Spinal cord (tissue), 10 donors: ENCODE results near the gene CTTNBP2. TPM values are rescaled to one million over a fixed set of nuclear protein-coding genes. Genes with fewer than 3 reads are reported as not detected.

ENCODE experiments used
- DNase-seq, 6 donors: peaks; one replicate each; pipeline versions ENCODE4 v3.0.0 to v3.0.0-alpha.2; 2013 to 2015; ENCODE audit warnings: low spot score in 6 of 6, low read depth in 4 of 6
- H3K27ac ChIP-seq: one replicate; pipeline ENCODE4 v1.5.1; 2013; ENCODE audit warnings: low read depth, low read length, control low read depth
- H3K27me3 ChIP-seq: one replicate; pipeline ENCODE4 v1.6.1; 2013; ENCODE audit warnings: low read length; ENCODE audit not compliant: control insufficient read depth, insufficient read depth
- H3K36me3 ChIP-seq: one replicate; pipeline ENCODE4 v1.6.1; 2013; ENCODE audit warnings: low read length; ENCODE audit not compliant: control insufficient read depth, insufficient read depth
- H3K4me1 ChIP-seq: one replicate; pipeline ENCODE4 v1.6.1; 2013; ENCODE audit warnings: low read length; ENCODE audit not compliant: control insufficient read depth, insufficient read depth
- H3K4me3 ChIP-seq: one replicate; pipeline ENCODE4 v1.5.1; 2013; ENCODE audit warnings: low read depth, low read length, control low read depth
- H3K9me3 ChIP-seq: one replicate; pipeline ENCODE4 v1.6.1; 2013; ENCODE audit warnings: low read length; ENCODE audit not compliant: control insufficient read depth, insufficient read depth
- WGBS: methylation state at CpG from one replicate; pipeline ENCODE4 v1.1.5; 2013; ENCODE audit warnings: missing lambda C conversion rate; ENCODE audit not compliant: insufficient coverage; 5-methylcytosine and 5-hydroxymethylcytosine counted together
- polyA plus RNA-seq, 2 donors: library from polyadenylated mRNA; unstranded; fragments of 120-200 nt; gene quantifications; one replicate each; pipeline ENCODE4 v1.2.1, GENCODE V29; 2013; ENCODE audit not compliant: insufficient read length in 2 of 2
- total RNA-seq, 2 donors: library from RNA; depleted of rRNA in 1 of 2; stranded (reverse); fragments of 120-200 nt in 1 of 2; fragments of >200 nt in 1 of 2; gene quantifications; one replicate each; pipeline versions ENCODE4 v1.2.3 to v1.2.4, GENCODE V29; 2013 to 2014
- donor health status: healthy.

Gene CTTNBP2
- total and polyA plus RNA-seq, 4 donors, result 17.6 to 41.7 (median 31.3) TPM

DNA sequence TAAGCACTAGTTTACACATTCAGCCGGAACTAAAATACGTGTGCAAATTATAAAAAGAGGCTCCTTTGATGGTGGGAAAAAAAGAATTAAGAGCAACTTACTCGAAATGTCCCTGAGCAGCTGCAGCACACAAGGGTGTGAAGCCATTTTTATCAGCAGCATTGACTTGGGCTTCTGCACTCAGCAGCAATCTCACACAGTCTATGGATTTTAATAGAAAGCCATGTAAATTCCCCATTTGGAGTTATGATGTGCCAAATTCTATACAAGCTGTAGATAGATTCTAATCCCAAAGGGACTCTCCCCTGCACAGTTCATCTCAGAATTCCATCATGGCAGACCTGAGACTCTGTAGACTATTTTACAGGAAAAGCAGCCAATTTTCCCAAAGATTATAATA, 90.5 kb downstream of the CTTNBP2 start:
- Histone ChIP-seq H3K9me3 (no peaks in the 10 kb centered on the region), H3K27ac (no peak overlapping the region), H3K27me3 (no peaks in the 10 kb centered on the region), H3K4me1 (no peaks in the 10 kb centered on the region), H3K36me3 (peaks cover 5% of the 10 kb centered on the region), H3K4me3 (no peak overlapping the region)
- DNase-seq, result peak in 1 of 6 donors; percentile 56
- no CpG with 5 or more reads among the region's 3 CpGs for WGBS

DNA sequence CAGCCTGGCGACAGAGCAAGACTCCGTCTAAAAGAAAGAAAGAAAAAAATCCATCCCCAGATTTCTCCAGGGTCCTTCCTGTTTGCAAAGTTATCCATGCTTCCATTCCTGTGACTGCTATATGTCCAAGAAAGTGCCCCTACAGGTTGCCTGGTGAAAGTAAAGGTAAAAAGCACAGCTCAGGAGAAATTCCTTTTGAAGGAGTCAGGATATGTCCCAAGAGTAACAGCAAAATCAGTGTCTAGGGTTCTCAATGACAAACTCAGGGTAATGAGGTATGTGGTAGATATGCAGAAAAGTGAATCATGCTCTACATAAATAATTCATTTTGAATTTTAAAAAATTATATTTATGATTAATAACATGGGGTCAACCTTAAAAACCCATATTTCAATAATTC, 91.5 kb downstream of the CTTNBP2 start:
- Histone ChIP-seq H3K36me3 (peaks cover 5% of the 10 kb centered on the region), H3K27ac (no peak overlapping the region), H3K4me3 (no peak overlapping the region), H3K4me1 (no peaks in the 10 kb centered on the region), H3K9me3 (no peaks in the 10 kb centered on the region), H3K27me3 (no peaks in the 10 kb centered on the region)
- no CpG with 5 or more reads among the region's 2 CpGs for WGBS
- no peak for DNase-seq

DNA sequence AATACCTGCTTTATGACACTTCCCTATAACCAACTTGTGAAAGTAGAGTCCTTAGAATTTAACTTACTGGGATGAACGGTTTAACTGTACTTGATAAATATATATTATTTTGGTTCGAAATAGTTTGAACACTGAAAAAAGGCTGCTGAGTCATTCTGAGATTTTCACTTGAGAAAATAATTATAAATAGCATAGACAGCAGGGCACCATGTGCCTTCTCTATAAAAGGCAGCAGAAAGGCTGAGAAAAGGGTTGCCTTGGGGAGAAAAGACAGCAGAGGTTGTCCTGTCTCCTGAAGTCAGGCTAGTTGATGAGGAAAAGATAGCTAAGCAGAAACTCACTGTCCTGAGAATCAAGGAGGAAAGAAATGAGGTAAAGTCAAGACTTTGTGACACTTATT, 92.4 kb downstream of the CTTNBP2 start:
- no peak for DNase-seq
- no peak overlapping the region for H3K27ac ChIP-seq

DNA sequence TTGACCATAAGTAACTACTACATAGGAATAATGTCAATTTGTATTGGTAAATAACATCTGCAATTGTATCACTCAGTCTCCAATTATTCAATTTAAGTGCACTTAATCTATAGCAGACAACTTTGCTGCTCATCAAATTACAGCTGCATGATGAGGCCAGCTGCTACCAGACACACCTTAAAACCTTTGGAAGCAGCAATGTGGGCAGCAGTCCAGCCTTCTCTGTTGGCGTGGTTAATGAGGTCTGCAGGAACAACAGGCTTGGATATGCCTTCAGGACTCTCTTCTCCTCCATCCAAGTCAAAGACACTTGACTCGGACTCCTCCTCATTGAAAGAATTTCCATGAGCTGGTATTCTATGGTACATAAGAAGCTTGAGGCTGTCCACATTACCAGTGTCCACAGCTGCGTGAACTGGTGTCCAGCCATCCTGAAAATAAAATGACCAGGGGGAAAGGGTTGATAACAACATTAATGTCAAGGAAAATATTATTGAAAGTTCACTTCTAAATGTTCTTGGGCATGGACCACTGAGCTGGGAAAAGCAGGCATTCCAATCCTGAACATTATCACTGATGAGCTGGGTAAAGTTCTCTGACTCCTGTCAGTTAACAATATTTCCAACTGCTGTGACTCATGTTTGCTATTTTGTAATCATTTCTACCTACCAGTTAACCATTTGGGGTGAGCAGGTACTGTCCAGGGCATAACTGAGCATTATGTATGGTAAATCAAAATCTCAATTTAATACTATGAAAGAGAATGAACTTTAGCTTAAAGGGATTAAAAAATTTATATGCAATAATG, 95.7 kb downstream of the CTTNBP2 start:
- Histone ChIP-seq H3K27ac (no peak overlapping the region), H3K27me3 (no peaks in the 10 kb centered on the region), H3K36me3 (peaks cover 5% of the 10 kb centered on the region), H3K9me3 (no peaks in the 10 kb centered on the region), H3K4me1 (no peaks in the 10 kb centered on the region), H3K4me3 (no peak overlapping the region)
- no peak for DNase-seq
- WGBS, result no CpG with 5 or more reads among the region's 3 CpGs

More for the DNA sequence above, 92.4 kb downstream of the CTTNBP2 start:
- Histone ChIP-seq H3K4me1 (no peaks in the 10 kb centered on the region), H3K36me3 (peaks cover 5% of the 10 kb centered on the region), H3K27me3 (no peaks in the 10 kb centered on the region), H3K9me3 (no peaks in the 10 kb centered on the region), H3K4me3 (no peak overlapping the region)
- WGBS, result no CpG with 5 or more reads among the region's 2 CpGs

DNA sequence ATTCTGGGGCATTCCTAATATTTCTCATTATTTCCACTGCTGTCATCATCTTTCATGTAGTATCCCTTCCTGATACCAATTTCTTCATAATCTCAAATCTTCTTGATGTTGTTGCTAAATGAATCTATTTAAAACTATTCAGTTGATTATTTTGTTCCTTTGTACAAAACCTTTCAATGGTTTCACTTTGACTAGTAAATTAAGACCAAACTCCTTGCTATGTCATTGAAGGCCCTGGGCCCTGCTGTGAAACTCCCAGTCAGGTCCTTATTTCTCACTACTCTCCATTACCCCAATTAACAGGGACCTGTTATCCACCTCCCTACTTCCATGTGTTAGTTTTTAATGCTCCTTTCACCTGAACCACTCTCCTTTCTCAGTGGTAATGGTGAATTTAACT, 97.0 kb downstream of the CTTNBP2 start:
- no peaks in the 10 kb centered on the region for H3K9me3 ChIP-seq
- peaks cover 4% of the 10 kb centered on the region for H3K36me3 ChIP-seq
- H3K4me1 ChIP-seq, result no peaks in the 10 kb centered on the region
- DNase-seq, result no peak
- H3K27me3 ChIP-seq, result no peaks in the 10 kb centered on the region
- H3K27ac ChIP-seq, result no peak overlapping the region
- no peak overlapping the region for H3K4me3 ChIP-seq

DNA sequence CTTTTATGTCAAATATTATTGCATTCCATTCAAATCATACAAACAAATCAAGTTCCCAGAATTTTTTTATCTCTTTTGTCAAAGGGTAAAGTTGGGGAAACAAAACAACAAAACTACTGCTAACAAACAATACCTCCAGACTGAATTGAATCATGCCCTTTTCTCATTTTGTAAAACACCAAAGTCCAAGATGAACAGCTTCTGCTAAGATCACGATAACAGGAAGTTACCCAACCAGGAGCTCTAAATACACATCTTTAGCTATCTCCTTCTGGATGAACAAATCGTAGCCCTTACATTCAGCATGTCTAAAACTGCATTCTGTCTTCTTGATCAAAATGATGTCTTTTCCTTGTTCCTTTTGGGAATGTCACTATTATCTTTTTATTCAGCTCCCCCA, 97.4 kb downstream of the CTTNBP2 start:
- H3K27ac ChIP-seq, result no peak overlapping the region

DNA sequence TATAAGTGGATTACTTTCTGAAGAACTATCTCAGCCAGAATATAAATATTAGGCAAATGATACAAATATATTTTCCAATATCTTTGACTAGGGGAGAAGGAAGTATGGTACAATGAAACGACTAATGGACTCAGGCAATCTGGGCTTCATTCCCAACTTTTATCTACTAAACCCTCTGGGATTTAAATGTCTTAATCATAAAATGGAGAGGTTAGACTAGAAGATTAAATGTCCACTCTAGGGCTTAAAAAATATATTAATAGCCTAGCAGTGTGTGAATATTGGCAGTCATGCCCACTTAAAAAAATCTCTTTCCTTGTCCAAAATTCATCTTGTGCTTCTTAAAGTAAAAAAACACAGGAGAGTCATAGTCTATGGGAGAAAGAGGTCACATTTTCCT, 98.3 kb downstream of the CTTNBP2 start:
- no peak for DNase-seq
- no CpG with 5 or more reads among the region's 1 CpG for WGBS
- no peak overlapping the region for H3K27ac ChIP-seq
- H3K9me3 ChIP-seq, result no peaks in the 10 kb centered on the region
- no peaks in the 10 kb centered on the region for H3K27me3 ChIP-seq
- H3K4me1 ChIP-seq, result no peaks in the 10 kb centered on the region
- peaks cover 5% of the 10 kb centered on the region for H3K36me3 ChIP-seq
- no peak overlapping the region for H3K4me3 ChIP-seq

More for the DNA sequence above, 97.4 kb downstream of the CTTNBP2 start:
- H3K4me1 ChIP-seq, result no peaks in the 10 kb centered on the region
- WGBS, result 85% methylated on average over 2 of the region's 2 CpGs
- DNase-seq, result no peak
- no peaks in the 10 kb centered on the region for H3K9me3 ChIP-seq
- H3K36me3 ChIP-seq, result peaks cover 5% of the 10 kb centered on the region
- H3K4me3 ChIP-seq, result no peak overlapping the region
- H3K27me3 ChIP-seq, result no peaks in the 10 kb centered on the region

DNA sequence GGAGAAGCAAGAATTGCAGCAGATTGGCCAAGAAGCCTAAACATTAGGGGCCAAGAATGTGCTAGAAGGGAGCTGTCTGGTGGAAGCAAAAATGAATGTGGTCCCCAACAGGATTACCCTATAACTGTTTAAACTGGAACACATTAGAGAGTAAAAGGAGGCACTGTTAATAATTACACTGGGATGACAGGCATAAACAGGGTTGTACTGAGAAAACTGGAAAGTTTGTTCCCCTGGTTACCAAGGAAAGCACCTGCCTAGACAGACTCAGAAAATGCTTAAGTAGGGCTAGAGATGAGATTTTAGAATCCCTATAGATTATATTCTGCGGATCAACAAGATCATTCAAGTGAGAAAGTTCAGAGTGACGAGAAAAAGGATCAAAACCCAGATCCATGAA, 100.8 kb downstream of the CTTNBP2 start:
- DNase-seq, result no peak
- Histone ChIP-seq H3K27me3 (no peaks in the 10 kb centered on the region), H3K27ac (no peak overlapping the region), H3K4me1 (no peaks in the 10 kb centered on the region), H3K36me3 (peaks cover 10% of the 10 kb centered on the region), H3K9me3 (no peaks in the 10 kb centered on the region), H3K4me3 (no peak overlapping the region)
- WGBS, result 100% methylated on average over 2 of the region's 2 CpGs

DNA sequence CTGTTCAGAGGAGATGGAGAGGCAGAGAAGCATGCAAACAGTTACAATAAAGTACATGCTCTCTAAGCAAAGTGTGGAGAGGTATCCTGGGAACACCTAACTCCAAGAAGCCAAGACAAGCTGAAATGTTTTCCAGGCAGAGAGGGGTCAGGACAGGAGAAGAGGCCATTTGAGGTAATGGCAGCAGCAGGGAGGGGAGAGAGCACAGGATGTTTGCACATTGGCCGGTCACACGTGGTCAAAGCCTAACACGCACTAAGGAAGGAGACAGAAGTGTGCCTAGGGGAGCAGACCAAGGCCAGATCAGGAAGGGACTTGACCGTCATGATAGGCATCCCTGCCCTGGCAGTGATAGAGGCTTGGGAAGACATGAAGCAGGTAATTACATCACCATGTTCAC, 101.5 kb downstream of the CTTNBP2 start:
- Histone ChIP-seq H3K4me3 (no peak overlapping the region), H3K27ac (no peak overlapping the region), H3K36me3 (peaks cover 10% of the 10 kb centered on the region), H3K9me3 (no peaks in the 10 kb centered on the region), H3K27me3 (no peaks in the 10 kb centered on the region), H3K4me1 (no peaks in the 10 kb centered on the region)
- 84% methylated on average over 4 of the region's 4 CpGs for WGBS
- DNase-seq, result no peak

DNA sequence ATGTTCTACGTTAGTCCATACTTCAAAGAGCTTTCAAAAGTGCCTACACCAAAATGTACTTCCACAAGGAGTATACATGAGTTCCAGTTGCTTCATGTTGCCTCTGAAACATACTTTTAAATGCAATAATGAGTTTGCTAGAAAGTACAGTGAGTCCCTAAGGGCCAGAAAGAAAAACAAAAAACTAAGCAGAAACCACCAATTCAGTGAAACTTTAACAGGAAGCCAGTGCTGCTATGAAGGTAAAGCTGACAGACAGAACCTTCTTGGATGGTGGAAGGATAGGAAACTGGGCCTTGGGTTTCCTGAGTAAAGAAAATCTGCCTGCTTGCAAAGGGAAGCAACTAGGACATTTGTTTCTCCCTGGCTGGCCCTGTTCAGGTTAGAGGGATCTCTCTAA, 104.2 kb downstream of the CTTNBP2 start:
- no peak for DNase-seq
- Histone ChIP-seq H3K9me3 (no peaks in the 10 kb centered on the region), H3K4me1 (no peaks in the 10 kb centered on the region), H3K36me3 (peaks cover 10% of the 10 kb centered on the region), H3K27me3 (no peaks in the 10 kb centered on the region), H3K27ac (no peak overlapping the region), H3K4me3 (no peak overlapping the region)
- whole genome bisulfite sequencing, result no CpG with 5 or more reads among the region's 1 CpG
